NB4 (cell line): ENCODE measurements around the gene TRIM58.

Experiments used
- DNase-seq: peaks from one replicate; pipeline ENCODE4 v3.0.0; 2010; ENCODE audit warnings: low read depth
- H3K4me3 ChIP-seq: one replicate; pipeline ENCODE4 v1.5.1; 2011; ENCODE audit warnings: mild to moderate bottlenecking, low read depth, low read length, moderate library complexity
- MYC ChIP-seq: IDR thresholded peaks from 2 replicates; pipeline ENCODE4 v1.6.1; 2011; ENCODE audit warnings: low read depth, low read length
- POLR2A ChIP-seq: IDR thresholded peaks from 2 replicates; pipeline ENCODE4 v1.6.1; 2011; ENCODE audit warnings: mild to moderate bottlenecking; ENCODE audit not compliant: insufficient read length; ENCODE audit errors: extremely low read depth
- TF ChIP-seq, protein P1 (sequence below): IDR thresholded peaks from 2 replicates; pipeline ENCODE4 v1.6.1; 2011; ENCODE audit warnings: low read depth, low read length
- TF ChIP-seq, protein P2 (sequence below): IDR thresholded peaks from one replicate; pipeline ENCODE4 v1.5.1; 2012; ENCODE audit warnings: low read depth, low read length

The TRIM58 gene

DNA sequence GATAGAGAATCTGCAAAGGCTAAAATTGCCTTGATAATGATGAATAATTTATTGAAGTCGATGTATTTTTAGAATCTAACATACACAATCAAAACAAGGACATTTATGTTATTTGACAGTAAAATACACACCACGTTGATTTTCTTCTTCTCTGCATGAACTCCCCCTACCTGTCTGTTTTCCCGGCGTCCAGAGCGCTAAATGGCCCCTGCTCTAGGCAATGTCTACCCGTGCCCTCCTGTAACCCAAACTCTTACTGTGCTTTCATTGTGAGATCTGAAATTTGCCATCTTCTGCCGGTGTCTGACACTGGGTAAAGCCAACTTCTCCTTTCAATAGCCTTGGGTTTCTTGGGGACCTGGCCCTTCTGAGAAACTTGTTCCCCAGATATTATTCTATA is 8.6 kb upstream of the TRIM58 start:
- TF ChIP-seq, protein P1, sequence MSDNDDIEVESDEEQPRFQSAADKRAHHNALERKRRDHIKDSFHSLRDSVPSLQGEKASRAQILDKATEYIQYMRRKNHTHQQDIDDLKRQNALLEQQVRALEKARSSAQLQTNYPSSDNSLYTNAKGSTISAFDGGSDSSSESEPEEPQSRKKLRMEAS = no peak
- TF ChIP-seq POLR2A = no peak
- TF ChIP-seq MYC = no peak
- TF ChIP-seq, protein P2, sequence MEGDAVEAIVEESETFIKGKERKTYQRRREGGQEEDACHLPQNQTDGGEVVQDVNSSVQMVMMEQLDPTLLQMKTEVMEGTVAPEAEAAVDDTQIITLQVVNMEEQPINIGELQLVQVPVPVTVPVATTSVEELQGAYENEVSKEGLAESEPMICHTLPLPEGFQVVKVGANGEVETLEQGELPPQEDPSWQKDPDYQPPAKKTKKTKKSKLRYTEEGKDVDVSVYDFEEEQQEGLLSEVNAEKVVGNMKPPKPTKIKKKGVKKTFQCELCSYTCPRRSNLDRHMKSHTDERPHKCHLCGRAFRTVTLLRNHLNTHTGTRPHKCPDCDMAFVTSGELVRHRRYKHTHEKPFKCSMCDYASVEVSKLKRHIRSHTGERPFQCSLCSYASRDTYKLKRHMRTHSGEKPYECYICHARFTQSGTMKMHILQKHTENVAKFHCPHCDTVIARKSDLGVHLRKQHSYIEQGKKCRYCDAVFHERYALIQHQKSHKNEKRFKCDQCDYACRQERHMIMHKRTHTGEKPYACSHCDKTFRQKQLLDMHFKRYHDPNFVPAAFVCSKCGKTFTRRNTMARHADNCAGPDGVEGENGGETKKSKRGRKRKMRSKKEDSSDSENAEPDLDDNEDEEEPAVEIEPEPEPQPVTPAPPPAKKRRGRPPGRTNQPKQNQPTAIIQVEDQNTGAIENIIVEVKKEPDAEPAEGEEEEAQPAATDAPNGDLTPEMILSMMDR = no peak
- no peak for DNase-seq
- H3K4me3 ChIP-seq = no peak overlapping the region

DNA sequence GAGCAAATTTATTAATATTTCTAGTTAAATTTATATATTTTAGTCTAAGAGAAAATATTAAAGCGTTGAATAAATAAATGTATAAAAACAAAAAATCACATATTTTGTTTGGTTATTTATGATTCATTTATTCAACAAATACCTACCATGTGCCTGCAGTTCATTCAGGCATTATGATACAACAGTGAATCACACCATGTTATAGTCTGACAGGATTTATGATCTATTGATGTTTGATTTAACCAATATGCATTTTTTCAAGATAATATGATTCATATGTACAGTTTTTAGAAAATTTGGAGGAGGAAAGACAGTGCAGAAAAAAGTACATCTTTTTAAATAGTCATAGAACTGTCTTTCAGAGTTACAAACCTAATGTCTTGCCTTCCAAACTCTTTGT is 7.4 kb upstream of the TRIM58 start:
- H3K4me3 ChIP-seq = no peak overlapping the region
- no peak for TF ChIP-seq POLR2A
- TF ChIP-seq, protein P1 = no peak
- TF ChIP-seq, protein P2 = no peak
- no peak for TF ChIP-seq MYC
- DNase-seq = no peak

DNA sequence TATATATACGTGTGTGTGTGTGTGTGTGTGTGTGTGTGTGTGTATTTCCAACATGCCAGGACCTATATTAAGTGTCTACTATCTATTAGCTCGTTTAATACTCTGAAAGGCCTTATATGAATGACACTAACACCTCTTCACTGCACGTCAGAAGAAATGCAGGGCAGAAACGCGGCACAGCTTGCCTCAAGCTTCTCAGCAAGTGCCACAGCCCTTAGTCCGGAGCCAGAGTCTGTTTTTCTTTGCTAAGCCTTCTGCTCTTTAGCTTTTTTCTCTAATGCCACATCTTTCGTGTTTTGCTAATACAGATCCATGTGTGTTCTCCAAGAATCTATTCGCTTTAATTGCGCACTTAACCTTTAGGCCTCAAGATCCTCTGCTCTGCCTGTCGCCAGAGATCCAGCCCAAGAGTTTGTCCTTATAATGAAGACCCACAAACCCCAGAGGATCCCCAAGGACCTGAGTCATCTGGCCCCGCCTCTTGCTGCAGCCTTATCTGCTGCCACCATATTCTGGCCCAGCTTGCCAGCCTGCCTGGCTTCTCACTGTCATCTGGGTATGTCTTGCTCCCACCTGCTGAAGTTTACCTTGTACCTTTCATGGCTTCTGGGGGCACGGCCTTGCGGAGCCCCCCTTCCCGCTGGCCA is 2.0 kb upstream of the TRIM58 start:
- H3K4me3 ChIP-seq = no peak overlapping the region
- DNase-seq = peak; percentile 68
- TF ChIP-seq POLR2A (no peak), MYC (no peak)
- TF ChIP-seq, protein P1 = no peak
- TF ChIP-seq, protein P2 = no peak

DNA sequence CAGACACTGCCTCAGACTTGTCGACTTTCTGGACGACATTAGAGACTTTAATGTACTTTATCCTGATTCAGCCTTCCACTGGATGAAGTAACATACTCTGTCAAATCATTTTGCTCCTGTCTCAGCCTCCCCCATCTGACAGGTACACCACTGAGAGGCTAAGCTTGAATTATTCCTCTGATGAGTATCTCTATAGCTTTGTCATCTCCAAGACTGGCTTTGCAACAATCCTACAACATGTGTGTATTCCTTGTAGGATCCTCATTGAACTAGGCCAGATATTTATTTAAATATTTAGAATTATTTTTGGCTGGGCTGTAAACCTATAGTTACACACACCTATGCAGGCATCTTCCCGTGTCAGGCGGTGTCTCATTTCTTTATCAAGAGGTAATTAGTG is 1.1 kb upstream of the TRIM58 start:
- no peak overlapping the region for H3K4me3 ChIP-seq
- DNase-seq = no peak
- TF ChIP-seq, protein P1 = no peak
- TF ChIP-seq MYC (no peak), POLR2A (no peak)
- TF ChIP-seq, protein P2 = no peak

DNA sequence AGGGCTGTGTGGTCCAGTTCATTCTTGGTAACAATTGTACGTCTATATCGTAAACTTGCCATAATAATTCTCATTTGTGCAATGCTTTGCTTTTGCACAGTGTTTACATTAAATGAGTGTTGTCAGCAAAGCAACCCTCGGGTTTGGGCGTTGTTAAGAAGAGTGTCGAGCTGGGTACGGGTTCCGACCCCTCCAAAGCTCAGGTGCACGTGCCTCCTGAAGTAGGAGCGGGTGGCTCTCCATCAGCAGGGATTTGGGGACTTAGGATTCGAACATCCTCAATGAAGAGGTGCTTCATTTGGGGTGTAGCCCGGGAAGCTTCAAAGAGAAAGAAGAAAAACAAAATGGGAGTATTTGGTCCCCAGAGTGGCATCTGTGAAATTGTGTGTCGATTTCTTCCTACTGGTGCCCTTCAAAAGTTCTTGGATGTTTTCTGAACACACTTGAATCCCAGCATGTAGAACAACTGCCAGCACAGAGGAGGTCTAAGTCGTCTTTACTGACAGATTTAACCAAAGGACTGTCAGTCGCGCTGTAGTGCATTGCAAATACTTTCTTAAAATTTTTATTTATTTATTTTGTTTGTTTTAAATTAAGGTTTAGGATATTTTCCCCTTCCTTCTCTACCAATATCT is 1.1 kb downstream of the TRIM58 start:
- no peak for DNase-seq
- peak overlapping the region; percentile 25 for H3K4me3 ChIP-seq
- no peak for TF ChIP-seq POLR2A
- TF ChIP-seq, protein P1 = no peak
- TF ChIP-seq, protein P2 = no peak
- no peak for TF ChIP-seq MYC
